Keratinocyte (primary cell): ENCODE measurements around the gene DUSP22. TPM values are rescaled to one million over a fixed set of nuclear protein-coding genes. Genes with fewer than 3 reads are reported as not detected.

ENCODE experiments used
- DNase-seq: peaks from one replicate; pipeline ENCODE4 v3.0.0-alpha.2; 2011; ENCODE audit warnings: low read depth, missing footprints, low spot score
- FAIRE-seq: peaks from 2 replicates; lab custom pipeline; 2011; peaks lifted over from hg19 to GRCh38; lab: Jason Lieb, UNC
- H2AFZ ChIP-seq: 2 replicates; pipeline ENCODE4 v1.6.0; 2012; ENCODE audit warnings: low read length, control low read depth, inconsistent platforms; ENCODE audit not compliant: control insufficient read depth
- H3K27ac ChIP-seq: 2 replicates; pipeline ENCODE4 v1.5.1; 2011; ENCODE audit warnings: low read length; ENCODE audit not compliant: control insufficient read depth, insufficient read depth
- H3K27me3 ChIP-seq: 3 replicates; pipeline ENCODE4 v1.6.0; 2011; ENCODE audit warnings: low read length; ENCODE audit not compliant: control insufficient read depth, insufficient read depth; ENCODE audit errors: extremely low read depth
- H3K36me3 ChIP-seq, 2 experiments: 2 replicates in 1 of 2; 3 replicates in 1 of 2; pipeline ENCODE4 v1.5.1; 2011; ENCODE audit warnings: low read length in 2 of 2, mild to moderate bottlenecking in 1 of 2; ENCODE audit not compliant: control insufficient read depth in 2 of 2, insufficient read depth in 2 of 2; ENCODE audit errors: extremely low read depth in 1 of 2
- H3K4me1 ChIP-seq: 3 replicates; pipeline ENCODE4 v1.5.1; 2011; ENCODE audit warnings: low read length; ENCODE audit not compliant: control insufficient read depth, insufficient read depth; ENCODE audit errors: extremely low read depth
- H3K4me2 ChIP-seq: 3 replicates; pipeline ENCODE4 v1.6.0; 2011; ENCODE audit warnings: low read depth, low read length; ENCODE audit not compliant: control insufficient read depth, insufficient read depth; ENCODE audit errors: extremely low read depth
- H3K4me3 ChIP-seq, 3 experiments: fragments of 200-600 bp in 1 of 3; sonication (generic) in 1 of 3; 2 replicates in 2 of 3; 3 replicates in 1 of 3; pipeline ENCODE4 v1.5.1; 2011 to 2016; ENCODE audit warnings: low read length in 3 of 3, mild to moderate bottlenecking in 3 of 3, control low read depth in 2 of 3, inconsistent platforms in 1 of 3, low read depth in 1 of 3, mixed read lengths in 1 of 3, mixed run types in 1 of 3, moderate library complexity in 1 of 3; ENCODE audit not compliant: control insufficient read depth in 2 of 3, insufficient read depth in 2 of 3; ENCODE audit errors: extremely low read depth in 1 of 3
- H3K79me2 ChIP-seq: 2 replicates; pipeline ENCODE4 v1.6.0; 2012; ENCODE audit warnings: low read length; ENCODE audit not compliant: control insufficient read depth, insufficient read depth
- H3K9ac ChIP-seq: 3 replicates; pipeline ENCODE4 v1.6.0; 2011; ENCODE audit warnings: low read length; ENCODE audit not compliant: control insufficient read depth, insufficient read depth; ENCODE audit errors: extremely low read depth
- H3K9me1 ChIP-seq: 3 replicates; pipeline ENCODE4 v1.6.0; 2011; ENCODE audit warnings: low read length; ENCODE audit not compliant: control insufficient read depth, insufficient read depth; ENCODE audit errors: extremely low read depth
- H3K9me3 ChIP-seq: 2 replicates; pipeline ENCODE4 v1.5.1; 2012; ENCODE audit warnings: low read depth, low read length; ENCODE audit not compliant: control insufficient read depth
- H4K20me1 ChIP-seq: 3 replicates; pipeline ENCODE4 v1.6.0; 2011; ENCODE audit warnings: low read length; ENCODE audit not compliant: control insufficient read depth, insufficient read depth; ENCODE audit errors: extremely low read depth
- EZH2 ChIP-seq: IDR thresholded peaks from one replicate; pipeline ENCODE4 v1.6.1; 2012; ENCODE audit warnings: inconsistent platforms, mild to moderate bottlenecking, low read length, moderate library complexity
- dilution Hi-C: fragments of 300-500 bp; cut with MboI; formaldehyde crosslinking; loops from one replicate; pipeline ENCODE4 v1.7.0; 2020; ENCODE audit warnings: low sequenced_read_pairs; ENCODE audit not compliant: extremely low pct_ligation_motif_present
- polyA plus RNA-seq, 5 experiments: library from polyadenylated mRNA; depleted of rRNA in 3 of 5; stranded (reverse) in 3 of 5; stranded (forward) in 1 of 5; unstranded in 1 of 5; fragments of >200 nt; gene quantifications; 1 replicate in 1 of 5; 2 replicates in 3 of 5; 3 replicates in 1 of 5; pipeline versions ENCODE4 v1.2.1 to v1.2.3, GENCODE V29; 2011 to 2012; ENCODE audit warnings: missing spikeins in 2 of 5, low read depth in 1 of 5, low replicate concordance in 1 of 5
- TF ChIP-seq, protein P1 (sequence below), 3 experiments: IDR thresholded peaks in 1 of 3; conservative IDR thresholded peaks in 1 of 3; optimal IDR thresholded peaks in 1 of 3; 2 replicates in 2 of 3; 3 replicates in 1 of 3; pipeline versions ENCODE3 to v1.5.1; 2011; ENCODE audit warnings: low read length in 3 of 3, mild to moderate bottlenecking in 3 of 3, moderate library complexity in 2 of 3, control low read depth in 1 of 3, inconsistent platforms in 1 of 3; ENCODE audit not compliant: insufficient read depth in 2 of 3; ENCODE audit errors: extremely low read depth in 1 of 3

The DUSP22 gene
- polyA plus RNA-seq, 1 donor (not counting 4 experiments of a cell fraction or from before 2014, with no cell fraction given), result 17.3 TPM

DNA sequence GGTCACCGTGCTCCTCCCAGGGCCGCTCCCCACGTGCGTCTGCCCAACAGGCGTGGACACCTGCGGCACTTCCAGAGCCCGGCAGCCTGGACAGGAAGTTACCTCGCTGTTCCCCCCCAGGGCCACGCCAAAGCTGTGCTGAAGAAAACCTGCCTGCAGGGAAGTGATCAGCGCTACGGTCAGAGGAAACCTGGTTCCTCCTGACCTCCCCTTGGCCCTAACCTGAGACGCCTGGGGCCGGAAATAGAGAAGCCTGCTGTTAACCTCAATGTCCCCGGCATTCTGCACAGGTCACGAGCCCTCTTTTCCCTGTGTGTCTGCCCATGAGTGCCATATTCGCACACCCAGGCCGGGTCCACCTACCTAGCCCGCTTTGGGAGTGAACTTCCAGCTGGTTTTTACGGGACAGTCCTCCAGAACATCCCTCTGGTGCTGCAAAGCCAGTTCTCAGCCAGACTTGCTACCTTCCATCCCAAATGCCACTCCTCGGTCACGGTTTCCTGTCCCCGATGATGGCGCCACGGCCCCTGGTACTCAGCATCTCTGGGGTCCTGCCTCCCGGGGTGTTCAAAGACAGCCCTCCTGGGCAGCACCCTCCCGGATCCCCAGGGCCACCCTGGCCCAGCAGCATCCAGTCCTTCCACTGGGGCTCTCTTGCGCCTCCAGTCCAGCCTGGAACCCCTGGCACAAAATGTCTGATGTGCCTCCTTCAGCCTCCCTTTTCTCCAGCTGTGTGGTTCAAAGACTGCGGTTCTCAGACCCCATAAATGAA is 87.3 kb downstream of the DUSP22 start:
- Histone ChIP-seq H3K9ac (no peak overlapping the region), H3K4me3 (no peak overlapping the region), H3K9me1 (no peaks in the 10 kb centered on the region), H3K4me1 (no peaks in the 10 kb centered on the region), H3K9me3 (peaks cover 8% of the 10 kb centered on the region), H3K79me2 (no peaks in the 10 kb centered on the region), H3K4me2 (no peak overlapping the region), H3K27ac (no peak overlapping the region), H3K27me3 (peaks cover 23% of the 10 kb centered on the region), H4K20me1 (no peaks in the 10 kb centered on the region), H3K36me3 (no peaks in the 10 kb centered on the region), H2AFZ (no peak overlapping the region)
- FAIRE-seq, result no peak
- no peak for TF ChIP-seq EZH2
- TF ChIP-seq, protein P1, sequence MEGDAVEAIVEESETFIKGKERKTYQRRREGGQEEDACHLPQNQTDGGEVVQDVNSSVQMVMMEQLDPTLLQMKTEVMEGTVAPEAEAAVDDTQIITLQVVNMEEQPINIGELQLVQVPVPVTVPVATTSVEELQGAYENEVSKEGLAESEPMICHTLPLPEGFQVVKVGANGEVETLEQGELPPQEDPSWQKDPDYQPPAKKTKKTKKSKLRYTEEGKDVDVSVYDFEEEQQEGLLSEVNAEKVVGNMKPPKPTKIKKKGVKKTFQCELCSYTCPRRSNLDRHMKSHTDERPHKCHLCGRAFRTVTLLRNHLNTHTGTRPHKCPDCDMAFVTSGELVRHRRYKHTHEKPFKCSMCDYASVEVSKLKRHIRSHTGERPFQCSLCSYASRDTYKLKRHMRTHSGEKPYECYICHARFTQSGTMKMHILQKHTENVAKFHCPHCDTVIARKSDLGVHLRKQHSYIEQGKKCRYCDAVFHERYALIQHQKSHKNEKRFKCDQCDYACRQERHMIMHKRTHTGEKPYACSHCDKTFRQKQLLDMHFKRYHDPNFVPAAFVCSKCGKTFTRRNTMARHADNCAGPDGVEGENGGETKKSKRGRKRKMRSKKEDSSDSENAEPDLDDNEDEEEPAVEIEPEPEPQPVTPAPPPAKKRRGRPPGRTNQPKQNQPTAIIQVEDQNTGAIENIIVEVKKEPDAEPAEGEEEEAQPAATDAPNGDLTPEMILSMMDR (optimal IDR thresholded peaks at IDR 0.05 in 1 of 3, IDR thresholded peaks at IDR 0.05 in 1 of 3, conservative IDR thresholded peaks at IDR 0.05 in 1 of 3; ENCODE audit: extremely low read depth in 1 of 3, insufficient read depth in 2 of 3, low read length in 3 of 3), result no peak
- dilution Hi-C loops, result no loop called here
- DNase-seq, result no peak

DNA sequence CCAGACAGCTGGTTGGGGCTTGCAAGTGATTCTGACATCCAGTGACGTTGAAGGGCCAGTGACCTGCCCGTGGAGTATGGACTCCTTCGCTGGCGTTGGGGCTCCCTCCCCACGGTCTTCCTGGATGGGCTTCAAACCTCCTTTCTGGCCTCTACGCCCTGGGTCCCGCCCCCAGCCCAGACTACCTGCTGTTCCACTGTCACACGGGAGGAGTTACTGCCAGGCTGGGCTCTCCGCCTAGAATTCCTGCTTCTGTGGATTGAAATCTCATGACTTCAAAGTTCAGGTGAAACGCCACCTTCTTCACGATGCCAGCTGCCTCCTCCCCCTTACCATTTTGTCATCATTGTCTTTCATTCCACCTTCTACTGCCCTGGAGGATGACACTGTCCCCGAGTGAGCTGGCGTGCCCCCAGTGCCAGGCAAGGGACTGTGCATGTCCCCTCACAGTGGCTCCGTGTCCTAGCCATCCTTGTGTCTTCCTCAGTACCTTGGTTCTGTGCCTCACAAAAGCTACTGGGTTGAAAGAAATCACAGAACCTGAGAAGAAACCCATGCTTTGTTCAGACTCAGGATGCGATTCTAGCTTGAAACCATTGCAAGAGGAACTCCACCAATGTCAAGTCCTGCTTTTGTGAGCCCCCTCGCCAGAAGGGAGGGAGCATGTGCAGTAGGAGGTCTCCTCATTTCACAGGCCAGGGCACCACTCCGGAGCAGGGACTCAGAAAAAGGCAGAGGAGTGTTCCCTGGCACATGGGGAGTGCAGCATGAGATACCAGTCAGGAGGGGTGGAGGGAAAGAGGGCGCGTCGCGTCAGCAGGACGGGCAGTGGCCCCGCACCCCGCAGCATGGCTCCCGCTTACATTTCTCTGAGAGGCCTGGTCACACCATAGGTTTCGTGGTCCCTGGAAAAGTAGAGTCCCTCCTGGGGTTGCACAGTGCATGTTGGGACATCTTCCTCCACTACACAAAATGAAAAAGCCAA is 88.2 kb downstream of the DUSP22 start:
- Histone ChIP-seq H3K4me2 (no peak overlapping the region), H3K27me3 (peaks cover 27% of the 10 kb centered on the region), H3K9me1 (no peaks in the 10 kb centered on the region), H3K79me2 (no peaks in the 10 kb centered on the region), H4K20me1 (no peaks in the 10 kb centered on the region), H3K9me3 (peaks cover 5% of the 10 kb centered on the region), H3K4me3 (no peak overlapping the region), H3K9ac (no peak overlapping the region), H2AFZ (no peak overlapping the region), H3K27ac (no peak overlapping the region), H3K36me3 (no peaks in the 10 kb centered on the region), H3K4me1 (no peaks in the 10 kb centered on the region)
- FAIRE-seq (no peak), DNase-seq (no peak)
- dilution Hi-C loops, result no loop called here
- TF ChIP-seq, protein P1 (optimal IDR thresholded peaks at IDR 0.05 in 1 of 3, IDR thresholded peaks at IDR 0.05 in 1 of 3, conservative IDR thresholded peaks at IDR 0.05 in 1 of 3; ENCODE audit: extremely low read depth in 1 of 3, insufficient read depth in 2 of 3, low read length in 3 of 3), result no peak
- no peak for TF ChIP-seq EZH2
